WTC11 (cell line): Measurements from ENCODE around the gene FRMD4A. TPM values are rescaled to one million over a fixed set of nuclear protein-coding genes. Genes with fewer than 3 reads are reported as not detected.
A peak's percentile ranks its signal among the peaks of the same experiment; 100 is the strongest.

Experiments
- ATAC-seq: fragments of 200-7000 bp; cut with Tn5 transposase; 2 replicates; pipeline ENCODE4 v1.10.0; 2021; ENCODE audit warnings: mild to moderate bottlenecking, moderate library complexity
- CTCF ChIA-PET: fragments of 300-600 bp; sonication (Branson Sonifier 250); formaldehyde crosslinking; loops from one replicate; lab custom pipeline; 2021; ENCODE audit warnings: antibody characterized with exemption; lab: Charles Lee
- POLR2A ChIA-PET: fragments of 350-600 bp; sonication (Branson Sonifier 250); formaldehyde crosslinking; loops from one replicate; lab custom pipeline; 2021; ENCODE audit warnings: antibody characterized with exemption; lab: Charles Lee
- DNase-seq: peaks from one replicate; pipeline ENCODE4 v3.0.0; 2021; ENCODE audit warnings: low spot score
- H3K27ac Mint-ChIP-seq: 2 replicates; pipeline ENCODE4 v1.8.0; 2021; ENCODE audit warnings: mixed read lengths
- H3K27me3 Mint-ChIP-seq: 2 replicates; pipeline ENCODE4 v1.8.0; 2021; ENCODE audit warnings: low read depth, mild to moderate bottlenecking, moderate library complexity, mixed read lengths
- H3K36me3 Mint-ChIP-seq: 2 replicates; pipeline ENCODE4 v1.8.0; 2021; ENCODE audit warnings: mixed read lengths
- H3K4me1 Mint-ChIP-seq: 2 replicates; pipeline ENCODE4 v1.8.0; 2022; ENCODE audit warnings: mixed read lengths
- H3K4me3 Mint-ChIP-seq: 2 replicates; pipeline ENCODE4 v1.8.0; 2021; ENCODE audit warnings: mild to moderate bottlenecking, moderate library complexity, mixed read lengths
- H3K9me3 Mint-ChIP-seq: 2 replicates; pipeline ENCODE4 v1.8.0; 2021; ENCODE audit warnings: mixed read lengths
- CBFB ChIP-seq: sonication (generic); formaldehyde crosslinking; IDR thresholded peaks from 2 replicates; pipeline ENCODE4 v1.8.1; 2022; ENCODE audit warnings: mild to moderate bottlenecking, low read depth, missing genetic modification reagents
- CDX4 ChIP-seq: fragments of 250-450 bp; sonication (Bioruptor Pico); IDR thresholded peaks from 2 replicates; pipeline ENCODE4 v1.9.0; 2021; ENCODE audit warnings: moderate library complexity, mild to moderate bottlenecking, inconsistent platforms, borderline replicate concordance
- E2F5 ChIP-seq: sonication (generic); formaldehyde crosslinking; IDR thresholded peaks from 2 replicates; pipeline ENCODE4 v1.8.1; 2022; ENCODE audit warnings: mild to moderate bottlenecking, moderate library complexity, missing genetic modification reagents
- GTF2I ChIP-seq: fragments of 250-450 bp; sonication (Bioruptor Pico); conservative IDR thresholded peaks from 2 replicates; pipeline ENCODE4 v1.4.0; 2021; ENCODE audit warnings: mild to moderate bottlenecking
- JUN ChIP-seq: sonication (generic); formaldehyde crosslinking; IDR thresholded peaks from 2 replicates; pipeline ENCODE4 v1.8.0; 2023; ENCODE audit warnings: mild to moderate bottlenecking, missing genetic modification reagents
- OVOL2 ChIP-seq: fragments of 250-450 bp; sonication (Bioruptor Pico); IDR thresholded peaks from 2 replicates; pipeline ENCODE4 v1.9.0; 2021; ENCODE audit warnings: mild to moderate bottlenecking, borderline replicate concordance
- ZBTB21 ChIP-seq: sonication (generic); formaldehyde crosslinking; IDR thresholded peaks from 2 replicates; pipeline ENCODE4 v1.8.1; 2023; ENCODE audit warnings: mild to moderate bottlenecking, missing genetic modification reagents, borderline replicate concordance
- ZNF232 ChIP-seq: sonication (generic); formaldehyde crosslinking; IDR thresholded peaks from 2 replicates; pipeline ENCODE4 v1.8.0; 2022; ENCODE audit warnings: mild to moderate bottlenecking, missing genetic modification reagents
- total RNA-seq: library from RNA; stranded (reverse); gene quantifications from 3 replicates; pipeline ENCODE4 v1.2.3, GENCODE V29; 2021
- TF ChIP-seq, protein P1 (sequence below): sonication (generic); formaldehyde crosslinking; IDR thresholded peaks from 2 replicates; pipeline ENCODE4 v1.8.0; 2023; ENCODE audit warnings: missing genetic modification reagents
- TF ChIP-seq, protein P2 (sequence below): fragments of 200-600 bp; IDR thresholded peaks from 2 replicates; pipeline ENCODE4 v1.8.0; 2022; ENCODE audit warnings: antibody characterized with exemption
- TF ChIP-seq, protein P3 (sequence below): sonication (generic); formaldehyde crosslinking; IDR thresholded peaks from 2 replicates; pipeline ENCODE4 v1.8.1; 2022; ENCODE audit warnings: missing genetic modification reagents, borderline replicate concordance
- TF ChIP-seq, protein P4 (sequence below): fragments of 250-450 bp; sonication (Bioruptor Pico); IDR thresholded peaks from 2 replicates; pipeline ENCODE4 v1.9.0; 2021; ENCODE audit warnings: mild to moderate bottlenecking
- TF ChIP-seq, protein P5 (sequence below): sonication (generic); formaldehyde crosslinking; IDR thresholded peaks from 2 replicates; pipeline ENCODE4 v1.8.1; 2023; ENCODE audit warnings: mild to moderate bottlenecking, moderate library complexity, missing genetic modification reagents
- TF ChIP-seq, protein P6 (sequence below): sonication (generic); formaldehyde crosslinking; IDR thresholded peaks from 2 replicates; pipeline ENCODE4 v1.8.1; 2023; ENCODE audit warnings: mild to moderate bottlenecking, missing genetic modification reagents

The FRMD4A gene
- total RNA-seq, 1 experiment from 2014 or later: 35.5 TPM

DNA sequence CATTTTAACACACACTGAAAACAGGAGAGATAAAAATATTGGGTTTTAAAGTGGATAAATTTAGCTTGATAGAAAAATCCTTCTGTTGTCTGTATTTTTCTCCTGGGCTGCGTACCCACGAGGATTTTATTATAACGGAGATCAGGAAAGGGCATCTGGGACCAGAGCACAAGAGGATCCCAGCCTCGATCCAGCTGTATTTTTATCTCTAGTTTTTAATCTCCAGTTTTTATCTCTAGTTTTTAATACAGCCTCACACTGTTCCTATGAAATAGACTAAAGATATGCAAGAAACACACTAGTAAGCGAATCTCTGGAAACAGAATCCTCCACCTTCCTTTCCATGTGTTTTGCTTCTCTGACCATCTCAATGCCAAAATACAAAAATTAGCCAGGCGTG is 295.2 kb downstream of the FRMD4A start:
- no peak overlapping the region for H3K27ac Mint-ChIP-seq
- no peaks in the 10 kb centered on the region for H3K9me3 Mint-ChIP-seq
- no peak for TF ChIP-seq JUN (CRISPR knock-in tag)
- POLR2A ChIA-PET: no interaction called here
- ATAC-seq (no peak), DNase-seq (no peak)
- CTCF ChIA-PET: no interaction called here
- no peaks in the 10 kb centered on the region for H3K27me3 Mint-ChIP-seq
- no peaks in the 10 kb centered on the region for H3K36me3 Mint-ChIP-seq
- H3K4me3 Mint-ChIP-seq: no peak overlapping the region
- H3K4me1 Mint-ChIP-seq: peaks cover 3% of the 10 kb centered on the region

- ChIA-PET POLR2A (no interaction called here), CTCF (interaction anchor here (0.6 to 1.9 kb wide), 20 partner anchors 9 to 413 kb away, joined by 3 to 10 read pairs (median 4); no protein-coding TSS in a partner anchor)
- Mint-ChIP-seq H3K36me3 (no peaks in the 10 kb centered on the region), H3K9me3 (no peaks in the 10 kb centered on the region), H3K27me3 (no peaks in the 10 kb centered on the region), H3K27ac (no peak overlapping the region), H3K4me1 (peaks cover 3% of the 10 kb centered on the region), H3K4me3 (no peak overlapping the region)
- DNase-seq (peak; percentile 90), ATAC-seq (peak; percentile 97)
- TF ChIP-seq, protein P1, sequence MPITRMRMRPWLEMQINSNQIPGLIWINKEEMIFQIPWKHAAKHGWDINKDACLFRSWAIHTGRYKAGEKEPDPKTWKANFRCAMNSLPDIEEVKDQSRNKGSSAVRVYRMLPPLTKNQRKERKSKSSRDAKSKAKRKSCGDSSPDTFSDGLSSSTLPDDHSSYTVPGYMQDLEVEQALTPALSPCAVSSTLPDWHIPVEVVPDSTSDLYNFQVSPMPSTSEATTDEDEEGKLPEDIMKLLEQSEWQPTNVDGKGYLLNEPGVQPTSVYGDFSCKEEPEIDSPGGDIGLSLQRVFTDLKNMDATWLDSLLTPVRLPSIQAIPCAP (CRISPR knock-in tag): no peak
- TF ChIP-seq, protein P2, sequence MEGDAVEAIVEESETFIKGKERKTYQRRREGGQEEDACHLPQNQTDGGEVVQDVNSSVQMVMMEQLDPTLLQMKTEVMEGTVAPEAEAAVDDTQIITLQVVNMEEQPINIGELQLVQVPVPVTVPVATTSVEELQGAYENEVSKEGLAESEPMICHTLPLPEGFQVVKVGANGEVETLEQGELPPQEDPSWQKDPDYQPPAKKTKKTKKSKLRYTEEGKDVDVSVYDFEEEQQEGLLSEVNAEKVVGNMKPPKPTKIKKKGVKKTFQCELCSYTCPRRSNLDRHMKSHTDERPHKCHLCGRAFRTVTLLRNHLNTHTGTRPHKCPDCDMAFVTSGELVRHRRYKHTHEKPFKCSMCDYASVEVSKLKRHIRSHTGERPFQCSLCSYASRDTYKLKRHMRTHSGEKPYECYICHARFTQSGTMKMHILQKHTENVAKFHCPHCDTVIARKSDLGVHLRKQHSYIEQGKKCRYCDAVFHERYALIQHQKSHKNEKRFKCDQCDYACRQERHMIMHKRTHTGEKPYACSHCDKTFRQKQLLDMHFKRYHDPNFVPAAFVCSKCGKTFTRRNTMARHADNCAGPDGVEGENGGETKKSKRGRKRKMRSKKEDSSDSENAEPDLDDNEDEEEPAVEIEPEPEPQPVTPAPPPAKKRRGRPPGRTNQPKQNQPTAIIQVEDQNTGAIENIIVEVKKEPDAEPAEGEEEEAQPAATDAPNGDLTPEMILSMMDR: peak; percentile 99
- TF ChIP-seq ZNF232: 0 out of 2 replicates have a peak, but pooled peaks have one; percentile 48
- no peak for TF ChIP-seq E2F5 (CRISPR knock-in tag)
- TF ChIP-seq, protein P3, sequence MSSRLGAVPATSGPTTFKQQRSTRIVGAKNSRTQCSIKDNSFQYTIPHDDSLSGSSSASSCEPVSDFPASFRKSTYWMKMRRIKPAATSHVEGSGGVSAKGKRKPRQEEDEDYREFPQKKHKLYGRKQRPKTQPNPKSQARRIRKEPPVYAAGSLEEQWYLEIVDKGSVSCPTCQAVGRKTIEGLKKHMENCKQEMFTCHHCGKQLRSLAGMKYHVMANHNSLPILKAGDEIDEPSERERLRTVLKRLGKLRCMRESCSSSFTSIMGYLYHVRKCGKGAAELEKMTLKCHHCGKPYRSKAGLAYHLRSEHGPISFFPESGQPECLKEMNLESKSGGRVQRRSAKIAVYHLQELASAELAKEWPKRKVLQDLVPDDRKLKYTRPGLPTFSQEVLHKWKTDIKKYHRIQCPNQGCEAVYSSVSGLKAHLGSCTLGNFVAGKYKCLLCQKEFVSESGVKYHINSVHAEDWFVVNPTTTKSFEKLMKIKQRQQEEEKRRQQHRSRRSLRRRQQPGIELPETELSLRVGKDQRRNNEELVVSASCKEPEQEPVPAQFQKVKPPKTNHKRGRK: no peak
- TF ChIP-seq OVOL2: no peak
Observed at GRCh38 chr10:14032406-14032998, 298.2 kb downstream of the FRMD4A start.

DNA sequence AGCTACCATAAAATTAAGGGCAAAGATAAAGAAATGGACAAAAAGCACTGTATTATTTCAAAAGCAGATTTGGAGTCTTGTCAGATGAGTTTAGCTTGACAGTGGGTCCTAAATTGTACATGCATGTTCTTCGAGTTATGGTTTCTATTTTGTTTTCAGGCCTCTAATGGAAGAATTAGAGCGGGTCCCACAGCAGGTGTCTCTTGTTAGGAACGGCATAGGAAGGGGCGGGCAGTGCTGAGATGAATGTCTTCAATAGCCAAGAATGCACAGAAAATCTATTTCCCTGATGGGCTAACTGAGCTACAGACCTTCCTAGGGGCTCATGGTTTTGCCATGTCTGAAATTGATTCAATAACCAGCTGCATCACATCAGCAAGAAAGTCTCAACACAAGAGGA is 304.4 kb downstream of the FRMD4A start:
- CTCF ChIA-PET: interaction anchor here (0.7 to 1.1 kb wide), 3 partner anchors 68 to 175 kb away, joined by 3 to 5 read pairs (median 3); no protein-coding TSS in a partner anchor
- POLR2A ChIA-PET: no interaction called here
- no peak for DNase-seq
- H3K27me3 Mint-ChIP-seq: no peaks in the 10 kb centered on the region
- no peak overlapping the region for H3K27ac Mint-ChIP-seq
- H3K9me3 Mint-ChIP-seq: no peaks in the 10 kb centered on the region
- H3K4me3 Mint-ChIP-seq: no peak overlapping the region
- TF ChIP-seq, protein P4, sequence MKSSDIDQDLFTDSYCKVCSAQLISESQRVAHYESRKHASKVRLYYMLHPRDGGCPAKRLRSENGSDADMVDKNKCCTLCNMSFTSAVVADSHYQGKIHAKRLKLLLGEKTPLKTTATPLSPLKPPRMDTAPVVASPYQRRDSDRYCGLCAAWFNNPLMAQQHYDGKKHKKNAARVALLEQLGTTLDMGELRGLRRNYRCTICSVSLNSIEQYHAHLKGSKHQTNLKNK (CRISPR knock-in tag): no peak
- no peak for TF ChIP-seq GTF2I (CRISPR knock-in tag)
- TF ChIP-seq, protein P5, sequence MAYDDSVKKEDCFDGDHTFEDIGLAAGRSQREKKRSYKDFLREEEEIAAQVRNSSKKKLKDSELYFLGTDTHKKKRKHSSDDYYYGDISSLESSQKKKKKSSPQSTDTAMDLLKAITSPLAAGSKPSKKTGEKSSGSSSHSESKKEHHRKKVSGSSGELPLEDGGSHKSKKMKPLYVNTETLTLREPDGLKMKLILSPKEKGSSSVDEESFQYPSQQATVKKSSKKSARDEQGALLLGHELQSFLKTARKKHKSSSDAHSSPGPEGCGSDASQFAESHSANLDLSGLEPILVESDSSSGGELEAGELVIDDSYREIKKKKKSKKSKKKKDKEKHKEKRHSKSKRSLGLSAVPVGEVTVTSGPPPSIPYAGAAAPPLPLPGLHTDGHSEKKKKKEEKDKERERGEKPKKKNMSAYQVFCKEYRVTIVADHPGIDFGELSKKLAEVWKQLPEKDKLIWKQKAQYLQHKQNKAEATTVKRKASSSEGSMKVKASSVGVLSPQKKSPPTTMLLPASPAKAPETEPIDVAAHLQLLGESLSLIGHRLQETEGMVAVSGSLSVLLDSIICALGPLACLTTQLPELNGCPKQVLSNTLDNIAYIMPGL (CRISPR knock-in tag): no peak
- no peak for TF ChIP-seq CDX4
- no peak for TF ChIP-seq CBFB (CRISPR knock-in tag)
- TF ChIP-seq, protein P6, sequence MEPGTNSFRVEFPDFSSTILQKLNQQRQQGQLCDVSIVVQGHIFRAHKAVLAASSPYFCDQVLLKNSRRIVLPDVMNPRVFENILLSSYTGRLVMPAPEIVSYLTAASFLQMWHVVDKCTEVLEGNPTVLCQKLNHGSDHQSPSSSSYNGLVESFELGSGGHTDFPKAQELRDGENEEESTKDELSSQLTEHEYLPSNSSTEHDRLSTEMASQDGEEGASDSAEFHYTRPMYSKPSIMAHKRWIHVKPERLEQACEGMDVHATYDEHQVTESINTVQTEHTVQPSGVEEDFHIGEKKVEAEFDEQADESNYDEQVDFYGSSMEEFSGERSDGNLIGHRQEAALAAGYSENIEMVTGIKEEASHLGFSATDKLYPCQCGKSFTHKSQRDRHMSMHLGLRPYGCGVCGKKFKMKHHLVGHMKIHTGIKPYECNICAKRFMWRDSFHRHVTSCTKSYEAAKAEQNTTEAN: no peak
- TF ChIP-seq ZBTB21 (CRISPR knock-in tag): no peak
- no peaks in the 10 kb centered on the region for H3K36me3 Mint-ChIP-seq
- peaks cover 6% of the 10 kb centered on the region for H3K4me1 Mint-ChIP-seq
- ATAC-seq: no peak
